GM23338 (cell line): Measurements from ENCODE around the gene NPTXR.

ENCODE experiments used
- EZH2 ChIP-seq: fragments of 200-600 bp; sonication (generic); IDR thresholded peaks from one replicate; pipeline ENCODE4 v1.8.0; 2017; ENCODE audit warnings: antibody characterized with exemption, mild to moderate bottlenecking, low read depth; ENCODE audit not compliant: unreplicated experiment
- EZH2phosphoT487 ChIP-seq: fragments of 200-600 bp; sonication (generic); IDR thresholded peaks from one replicate; pipeline ENCODE4 v1.8.1; 2018; ENCODE audit warnings: antibody characterized with exemption; ENCODE audit not compliant: unreplicated experiment
- JUNB ChIP-seq: IDR thresholded peaks from one replicate; pipeline ENCODE4 v1.6.1; 2016; ENCODE audit warnings: antibody characterized with exemption; ENCODE audit not compliant: unreplicated experiment
- POLR2AphosphoS5 ChIP-seq: IDR thresholded peaks from 2 replicates; pipeline ENCODE4 v1.6.1; 2016; ENCODE audit warnings: antibody characterized with exemption, low read depth
- TF ChIP-seq, protein P1 (sequence below), 2 experiments: fragments of 200-600 bp in 1 of 2; sonication (generic) in 1 of 2; conservative IDR thresholded peaks; 2 replicates each; pipeline versions ENCODE4 v1.5.1 to v1.6.1; 2016 to 2017; ENCODE audit warnings: antibody characterized with exemption in 2 of 2, low read depth in 2 of 2, mild to moderate bottlenecking in 2 of 2, moderate library complexity in 1 of 2
- TF ChIP-seq, protein P2 (sequence below): fragments of 250-450 bp; sonication (Bioruptor Pico); IDR thresholded peaks from 2 replicates; pipeline ENCODE4 v1.5.0; 2020; ENCODE audit warnings: mild to moderate bottlenecking, moderate library complexity

DNA sequence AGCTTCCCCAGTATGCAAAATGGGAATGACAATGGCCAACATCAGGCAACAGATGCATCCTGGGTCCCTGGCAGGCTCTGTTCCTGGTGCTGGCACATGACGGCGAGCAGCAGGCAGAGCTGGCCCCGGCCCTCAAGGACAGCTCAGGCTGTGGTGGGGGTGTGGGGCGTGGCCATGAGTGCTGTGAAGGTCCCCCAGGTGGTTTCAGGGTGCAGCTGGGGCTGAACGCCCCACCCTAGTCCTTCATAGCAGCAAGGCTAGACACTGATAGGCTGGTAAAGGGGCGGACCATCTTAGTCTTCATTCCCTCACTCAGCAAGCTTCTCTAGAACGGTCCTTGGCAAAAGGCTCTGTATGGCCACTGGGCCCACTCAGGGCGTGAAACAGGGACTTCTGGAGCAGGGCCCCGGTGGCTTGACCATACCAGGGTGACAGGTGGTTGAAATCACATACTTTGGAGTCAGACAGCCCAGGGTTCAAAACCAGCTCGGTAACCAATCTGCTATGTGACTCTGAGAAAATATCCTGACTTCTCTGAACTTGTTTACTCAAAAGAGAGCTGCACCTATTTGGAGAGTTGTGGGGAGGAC, 15.1 kb downstream of the NPTXR start:
- TF ChIP-seq, protein P1, sequence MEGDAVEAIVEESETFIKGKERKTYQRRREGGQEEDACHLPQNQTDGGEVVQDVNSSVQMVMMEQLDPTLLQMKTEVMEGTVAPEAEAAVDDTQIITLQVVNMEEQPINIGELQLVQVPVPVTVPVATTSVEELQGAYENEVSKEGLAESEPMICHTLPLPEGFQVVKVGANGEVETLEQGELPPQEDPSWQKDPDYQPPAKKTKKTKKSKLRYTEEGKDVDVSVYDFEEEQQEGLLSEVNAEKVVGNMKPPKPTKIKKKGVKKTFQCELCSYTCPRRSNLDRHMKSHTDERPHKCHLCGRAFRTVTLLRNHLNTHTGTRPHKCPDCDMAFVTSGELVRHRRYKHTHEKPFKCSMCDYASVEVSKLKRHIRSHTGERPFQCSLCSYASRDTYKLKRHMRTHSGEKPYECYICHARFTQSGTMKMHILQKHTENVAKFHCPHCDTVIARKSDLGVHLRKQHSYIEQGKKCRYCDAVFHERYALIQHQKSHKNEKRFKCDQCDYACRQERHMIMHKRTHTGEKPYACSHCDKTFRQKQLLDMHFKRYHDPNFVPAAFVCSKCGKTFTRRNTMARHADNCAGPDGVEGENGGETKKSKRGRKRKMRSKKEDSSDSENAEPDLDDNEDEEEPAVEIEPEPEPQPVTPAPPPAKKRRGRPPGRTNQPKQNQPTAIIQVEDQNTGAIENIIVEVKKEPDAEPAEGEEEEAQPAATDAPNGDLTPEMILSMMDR (conservative IDR thresholded peaks at IDR 0.05; ENCODE audit: low read depth in 2 of 2): no peak
- TF ChIP-seq POLR2AphosphoS5 (no peak), EZH2phosphoT487 (no peak), JUNB (no peak), EZH2 (no peak)
- TF ChIP-seq, protein P2, sequence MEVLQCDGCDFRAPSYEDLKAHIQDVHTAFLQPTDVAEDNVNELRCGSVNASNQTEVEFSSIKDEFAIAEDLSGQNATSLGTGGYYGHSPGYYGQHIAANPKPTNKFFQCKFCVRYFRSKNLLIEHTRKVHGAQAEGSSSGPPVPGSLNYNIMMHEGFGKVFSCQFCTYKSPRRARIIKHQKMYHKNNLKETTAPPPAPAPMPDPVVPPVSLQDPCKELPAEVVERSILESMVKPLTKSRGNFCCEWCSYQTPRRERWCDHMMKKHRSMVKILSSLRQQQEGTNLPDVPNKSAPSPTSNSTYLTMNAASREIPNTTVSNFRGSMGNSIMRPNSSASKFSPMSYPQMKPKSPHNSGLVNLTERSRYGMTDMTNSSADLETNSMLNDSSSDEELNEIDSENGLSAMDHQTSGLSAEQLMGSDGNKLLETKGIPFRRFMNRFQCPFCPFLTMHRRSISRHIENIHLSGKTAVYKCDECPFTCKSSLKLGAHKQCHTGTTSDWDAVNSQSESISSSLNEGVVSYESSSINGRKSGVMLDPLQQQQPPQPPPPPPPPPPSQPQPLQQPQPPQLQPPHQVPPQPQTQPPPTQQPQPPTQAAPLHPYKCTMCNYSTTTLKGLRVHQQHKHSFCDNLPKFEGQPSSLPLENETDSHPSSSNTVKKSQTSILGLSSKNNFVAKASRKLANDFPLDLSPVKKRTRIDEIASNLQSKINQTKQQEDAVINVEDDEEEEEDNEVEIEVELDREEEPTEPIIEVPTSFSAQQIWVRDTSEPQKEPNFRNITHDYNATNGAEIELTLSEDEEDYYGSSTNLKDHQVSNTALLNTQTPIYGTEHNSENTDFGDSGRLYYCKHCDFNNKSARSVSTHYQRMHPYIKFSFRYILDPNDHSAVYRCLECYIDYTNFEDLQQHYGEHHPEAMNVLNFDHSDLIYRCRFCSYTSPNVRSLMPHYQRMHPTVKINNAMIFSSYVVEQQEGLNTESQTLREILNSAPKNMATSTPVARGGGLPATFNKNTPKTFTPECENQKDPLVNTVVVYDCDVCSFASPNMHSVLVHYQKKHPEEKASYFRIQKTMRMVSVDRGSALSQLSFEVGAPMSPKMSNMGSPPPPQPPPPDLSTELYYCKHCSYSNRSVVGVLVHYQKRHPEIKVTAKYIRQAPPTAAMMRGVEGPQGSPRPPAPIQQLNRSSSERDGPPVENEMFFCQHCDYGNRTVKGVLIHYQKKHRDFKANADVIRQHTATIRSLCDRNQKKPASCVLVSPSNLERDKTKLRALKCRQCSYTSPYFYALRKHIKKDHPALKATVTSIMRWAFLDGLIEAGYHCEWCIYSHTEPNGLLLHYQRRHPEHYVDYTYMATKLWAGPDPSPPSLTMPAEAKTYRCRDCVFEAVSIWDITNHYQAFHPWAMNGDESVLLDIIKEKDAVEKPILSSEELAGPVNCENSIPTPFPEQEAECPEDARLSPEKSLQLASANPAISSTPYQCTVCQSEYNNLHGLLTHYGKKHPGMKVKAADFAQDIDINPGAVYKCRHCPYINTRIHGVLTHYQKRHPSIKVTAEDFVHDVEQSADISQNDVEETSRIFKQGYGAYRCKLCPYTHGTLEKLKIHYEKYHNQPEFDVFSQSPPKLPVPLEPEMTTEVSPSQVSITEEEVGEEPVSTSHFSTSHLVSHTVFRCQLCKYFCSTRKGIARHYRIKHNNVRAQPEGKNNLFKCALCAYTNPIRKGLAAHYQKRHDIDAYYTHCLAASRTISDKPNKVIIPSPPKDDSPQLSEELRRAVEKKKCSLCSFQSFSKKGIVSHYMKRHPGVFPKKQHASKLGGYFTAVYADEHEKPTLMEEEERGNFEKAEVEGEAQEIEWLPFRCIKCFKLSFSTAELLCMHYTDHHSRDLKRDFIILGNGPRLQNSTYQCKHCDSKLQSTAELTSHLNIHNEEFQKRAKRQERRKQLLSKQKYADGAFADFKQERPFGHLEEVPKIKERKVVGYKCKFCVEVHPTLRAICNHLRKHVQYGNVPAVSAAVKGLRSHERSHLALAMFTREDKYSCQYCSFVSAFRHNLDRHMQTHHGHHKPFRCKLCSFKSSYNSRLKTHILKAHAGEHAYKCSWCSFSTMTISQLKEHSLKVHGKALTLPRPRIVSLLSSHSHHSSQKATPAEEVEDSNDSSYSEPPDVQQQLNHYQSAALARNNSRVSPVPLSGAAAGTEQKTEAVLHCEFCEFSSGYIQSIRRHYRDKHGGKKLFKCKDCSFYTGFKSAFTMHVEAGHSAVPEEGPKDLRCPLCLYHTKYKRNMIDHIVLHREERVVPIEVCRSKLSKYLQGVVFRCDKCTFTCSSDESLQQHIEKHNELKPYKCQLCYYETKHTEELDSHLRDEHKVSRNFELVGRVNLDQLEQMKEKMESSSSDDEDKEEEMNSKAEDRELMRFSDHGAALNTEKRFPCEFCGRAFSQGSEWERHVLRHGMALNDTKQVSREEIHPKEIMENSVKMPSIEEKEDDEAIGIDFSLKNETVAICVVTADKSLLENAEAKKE (CRISPR knock-in tag): no peak
